ENCODE data around the gene CD300LD.

Gene CD300LD

DNA sequence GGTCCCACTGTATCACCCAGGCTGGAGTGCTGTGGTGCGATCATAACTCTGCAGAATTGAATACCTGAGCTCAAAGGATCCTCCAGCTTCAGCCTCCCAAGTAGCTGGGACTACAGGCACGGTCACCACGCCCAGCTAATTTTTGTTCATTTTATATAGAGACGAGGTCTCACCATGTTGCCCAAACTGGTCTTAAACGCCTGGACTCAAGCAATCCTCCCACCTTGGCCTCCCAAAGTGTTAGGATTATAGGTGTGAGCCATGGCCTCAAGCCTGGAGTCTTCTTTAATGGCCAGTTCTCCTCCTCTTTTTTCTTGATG is 61.3 kb downstream of the CD300LD start:
- Histone ChIP-seq H3K9me2 (ENCODE audit: low read depth, low read length) (no peaks in the 10 kb centered on the region), H3K36me3 (ENCODE audit: insufficient read depth, low read length) (no peaks in the 10 kb centered on the region; the same call in 1 of the 2 replicates), H3K4me3 (ENCODE audit: low read depth, low read length, poor library complexity, severe bottlenecking) (no peak overlapping the region), H3K4me1 (ENCODE audit: insufficient read depth, low read length, severe bottlenecking) (no peaks in the 10 kb centered on the region), H3K79me2 (ENCODE audit: insufficient read depth, low read length) (no peaks in the 10 kb centered on the region), H3K4me2 (ENCODE audit: low read length) (no peak overlapping the region), H4K20me1 (ENCODE audit: insufficient read depth, low read length) (no peaks in the 10 kb centered on the region), H3K27ac (ENCODE audit: low read depth, low read length, poor library complexity, severe bottlenecking) (no peak overlapping the region), H3K9ac (ENCODE audit: low read length) (no peak overlapping the region), H3K27me3 (ENCODE audit: insufficient read depth, low read length) (0 out of 2 replicates have a peak, but pooled peaks cover 4% of the 10 kb centered on the region), H3K9me3 (ENCODE audit: low read length) (no peaks in the 10 kb centered on the region), H3F3A (ENCODE audit: insufficient read depth, low read length) (no peaks in the 10 kb centered on the region), H2AFZ (ENCODE audit: low read length) (no peak overlapping the region)
- TF ChIP-seq, protein P1, sequence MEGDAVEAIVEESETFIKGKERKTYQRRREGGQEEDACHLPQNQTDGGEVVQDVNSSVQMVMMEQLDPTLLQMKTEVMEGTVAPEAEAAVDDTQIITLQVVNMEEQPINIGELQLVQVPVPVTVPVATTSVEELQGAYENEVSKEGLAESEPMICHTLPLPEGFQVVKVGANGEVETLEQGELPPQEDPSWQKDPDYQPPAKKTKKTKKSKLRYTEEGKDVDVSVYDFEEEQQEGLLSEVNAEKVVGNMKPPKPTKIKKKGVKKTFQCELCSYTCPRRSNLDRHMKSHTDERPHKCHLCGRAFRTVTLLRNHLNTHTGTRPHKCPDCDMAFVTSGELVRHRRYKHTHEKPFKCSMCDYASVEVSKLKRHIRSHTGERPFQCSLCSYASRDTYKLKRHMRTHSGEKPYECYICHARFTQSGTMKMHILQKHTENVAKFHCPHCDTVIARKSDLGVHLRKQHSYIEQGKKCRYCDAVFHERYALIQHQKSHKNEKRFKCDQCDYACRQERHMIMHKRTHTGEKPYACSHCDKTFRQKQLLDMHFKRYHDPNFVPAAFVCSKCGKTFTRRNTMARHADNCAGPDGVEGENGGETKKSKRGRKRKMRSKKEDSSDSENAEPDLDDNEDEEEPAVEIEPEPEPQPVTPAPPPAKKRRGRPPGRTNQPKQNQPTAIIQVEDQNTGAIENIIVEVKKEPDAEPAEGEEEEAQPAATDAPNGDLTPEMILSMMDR (IDR thresholded peaks at IDR 0.05; ENCODE audit: low read length): no peak
- no peak for TF ChIP-seq EZH2 (IDR thresholded peaks at IDR 0.05; ENCODE audit: borderline replicate concordance, low read length)
